Measurements from ENCODE around the gene CROCC. TPM values are rescaled to one million over a fixed set of nuclear protein-coding genes. Genes with fewer than 3 reads are reported as not detected.

Gene CROCC
- total and polyA plus RNA-seq, 2 experiments from 2014 or later, result 15.1 to 106 TPM

DNA sequence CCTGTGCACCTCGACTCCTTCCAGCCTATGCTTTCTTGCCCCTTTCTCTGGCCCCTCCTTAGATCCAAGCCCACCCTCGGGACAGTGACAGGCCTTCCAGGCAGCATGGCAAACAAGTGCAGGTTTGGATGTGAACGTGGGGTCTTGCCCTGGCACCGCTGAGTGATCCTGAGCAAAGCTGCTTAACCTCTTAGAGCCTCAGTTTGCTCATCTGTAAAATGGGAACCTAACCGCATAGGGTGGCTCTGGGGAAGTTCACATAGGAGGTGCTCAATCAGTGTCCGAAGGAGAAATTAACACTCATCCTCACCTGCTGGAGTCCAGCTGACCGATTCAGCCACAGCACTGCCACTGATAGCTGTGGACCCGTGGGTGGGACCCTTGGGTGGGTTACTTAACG lies 51.5 kb downstream of the CROCC start (continued):
- TF ChIP-seq ZNF462 (CRISPR knock-in tag; IDR thresholded peaks at IDR 0.05) (no peak), POLR2AphosphoS5 (IDR thresholded peaks at IDR 0.05; ENCODE audit: low read depth) (no peak), NANOG (IDR thresholded peaks at IDR 0.05; ENCODE audit: borderline replicate concordance) (no peak), STAT1 (IDR thresholded peaks at IDR 0.05; ENCODE audit: unreplicated experiment) (no peak), EZH2phosphoT487 (IDR thresholded peaks at IDR 0.05; ENCODE audit: unreplicated experiment) (no peak), ZNF114 (CRISPR knock-in tag; IDR thresholded peaks at IDR 0.05) (no peak)
- TF ChIP-seq, protein P1, sequence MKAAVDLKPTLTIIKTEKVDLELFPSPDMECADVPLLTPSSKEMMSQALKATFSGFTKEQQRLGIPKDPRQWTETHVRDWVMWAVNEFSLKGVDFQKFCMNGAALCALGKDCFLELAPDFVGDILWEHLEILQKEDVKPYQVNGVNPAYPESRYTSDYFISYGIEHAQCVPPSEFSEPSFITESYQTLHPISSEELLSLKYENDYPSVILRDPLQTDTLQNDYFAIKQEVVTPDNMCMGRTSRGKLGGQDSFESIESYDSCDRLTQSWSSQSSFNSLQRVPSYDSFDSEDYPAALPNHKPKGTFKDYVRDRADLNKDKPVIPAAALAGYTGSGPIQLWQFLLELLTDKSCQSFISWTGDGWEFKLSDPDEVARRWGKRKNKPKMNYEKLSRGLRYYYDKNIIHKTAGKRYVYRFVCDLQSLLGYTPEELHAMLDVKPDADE (IDR thresholded peaks at IDR 0.05), result no peak

DNA sequence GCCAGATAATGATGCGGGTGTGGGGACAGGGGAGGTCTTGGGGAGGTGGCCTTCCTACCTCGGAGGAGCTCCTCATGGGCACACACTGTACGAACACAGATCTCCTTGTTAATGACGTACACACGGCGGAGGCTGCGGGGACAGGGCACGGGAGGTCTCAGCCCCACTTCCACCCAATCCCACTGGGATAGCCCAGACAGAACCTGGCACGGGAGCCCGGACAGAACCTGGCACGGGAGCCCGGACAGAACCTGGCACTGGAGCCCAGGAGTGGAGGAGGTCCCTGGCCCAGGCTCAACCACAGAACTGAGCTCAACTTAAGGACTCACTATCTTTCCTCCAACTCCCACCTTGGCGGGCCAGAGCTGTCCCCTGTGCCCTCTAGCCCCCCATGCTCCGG lies 53.5 kb downstream of the CROCC start:
- Mint-ChIP-seq H3K36me3 (ENCODE audit: low read depth) (peaks cover 45% of the 10 kb centered on the region), H3K4me1 (peaks cover 42% of the 10 kb centered on the region), H3K27ac (peak overlapping the region; percentile 27; the same call in 1 of the 2 replicates), H3K27me3 (ENCODE audit: insufficient read depth, low read depth, poor library complexity) (peaks cover 16% of the 10 kb centered on the region), H3K9me3 (no peaks in the 10 kb centered on the region), H3K4me3 (no peak overlapping the region)
- peaks cover 14% of the 10 kb centered on the region for H3K4me1 ChIP-seq (ENCODE audit: insufficient read depth)
- peaks cover 5% of the 10 kb centered on the region; the same call in 1 of the 2 replicates for H4K20me1 ChIP-seq (replicated peaks; ENCODE audit: insufficient read depth)
- H3K4me3 ChIP-seq, result no peak overlapping the region
- 0 out of 2 replicates have a peak, but pooled peaks cover 15% of the 10 kb centered on the region for H3F3A ChIP-seq (replicated peaks; ENCODE audit: low read depth)
- no peak for ATAC-seq
- no peak overlapping the region for H3K27ac ChIP-seq (ENCODE audit: low read depth)
- no peaks in the 10 kb centered on the region for H3K9me2 ChIP-seq (ENCODE audit: insufficient read depth)
- DNase-seq (ENCODE audit: low spot score), result no peak
- no peaks in the 10 kb centered on the region; the same call in 1 of the 2 replicates for H3K36me3 ChIP-seq (ENCODE audit: insufficient read depth)
- no peak overlapping the region for H2AFZ ChIP-seq
- no peaks in the 10 kb centered on the region for H3K27me3 ChIP-seq (ENCODE audit: insufficient read depth)
- H3K4me2 ChIP-seq, result no peak overlapping the region
- H3K79me2 ChIP-seq (replicated peaks; ENCODE audit: insufficient read depth), result peaks cover 27% of the 10 kb centered on the region
- TF ChIP-seq NANOG (IDR thresholded peaks at IDR 0.05; ENCODE audit: borderline replicate concordance) (no peak), EZH2phosphoT487 (IDR thresholded peaks at IDR 0.05; ENCODE audit: unreplicated experiment) (no peak), CREB1 (CRISPR knock-in tag; IDR thresholded peaks at IDR 0.05; ENCODE audit: low read depth) (no peak), CTCF (conservative IDR thresholded peaks at IDR 0.05; ENCODE audit: low read depth in 2 of 2) (no peak), STAT1 (IDR thresholded peaks at IDR 0.05; ENCODE audit: unreplicated experiment) (no peak), JUNB (IDR thresholded peaks at IDR 0.05; ENCODE audit: unreplicated experiment) (no peak)
- TF ChIP-seq, protein P2, sequence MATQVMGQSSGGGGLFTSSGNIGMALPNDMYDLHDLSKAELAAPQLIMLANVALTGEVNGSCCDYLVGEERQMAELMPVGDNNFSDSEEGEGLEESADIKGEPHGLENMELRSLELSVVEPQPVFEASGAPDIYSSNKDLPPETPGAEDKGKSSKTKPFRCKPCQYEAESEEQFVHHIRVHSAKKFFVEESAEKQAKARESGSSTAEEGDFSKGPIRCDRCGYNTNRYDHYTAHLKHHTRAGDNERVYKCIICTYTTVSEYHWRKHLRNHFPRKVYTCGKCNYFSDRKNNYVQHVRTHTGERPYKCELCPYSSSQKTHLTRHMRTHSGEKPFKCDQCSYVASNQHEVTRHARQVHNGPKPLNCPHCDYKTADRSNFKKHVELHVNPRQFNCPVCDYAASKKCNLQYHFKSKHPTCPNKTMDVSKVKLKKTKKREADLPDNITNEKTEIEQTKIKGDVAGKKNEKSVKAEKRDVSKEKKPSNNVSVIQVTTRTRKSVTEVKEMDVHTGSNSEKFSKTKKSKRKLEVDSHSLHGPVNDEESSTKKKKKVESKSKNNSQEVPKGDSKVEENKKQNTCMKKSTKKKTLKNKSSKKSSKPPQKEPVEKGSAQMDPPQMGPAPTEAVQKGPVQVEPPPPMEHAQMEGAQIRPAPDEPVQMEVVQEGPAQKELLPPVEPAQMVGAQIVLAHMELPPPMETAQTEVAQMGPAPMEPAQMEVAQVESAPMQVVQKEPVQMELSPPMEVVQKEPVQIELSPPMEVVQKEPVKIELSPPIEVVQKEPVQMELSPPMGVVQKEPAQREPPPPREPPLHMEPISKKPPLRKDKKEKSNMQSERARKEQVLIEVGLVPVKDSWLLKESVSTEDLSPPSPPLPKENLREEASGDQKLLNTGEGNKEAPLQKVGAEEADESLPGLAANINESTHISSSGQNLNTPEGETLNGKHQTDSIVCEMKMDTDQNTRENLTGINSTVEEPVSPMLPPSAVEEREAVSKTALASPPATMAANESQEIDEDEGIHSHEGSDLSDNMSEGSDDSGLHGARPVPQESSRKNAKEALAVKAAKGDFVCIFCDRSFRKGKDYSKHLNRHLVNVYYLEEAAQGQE (IDR thresholded peaks at IDR 0.05; ENCODE audit: unreplicated experiment), result no peak
- TF ChIP-seq, protein P1 (IDR thresholded peaks at IDR 0.05), result no peak
